HG03159 (cell line): ENCODE results near the gene DNMBP.
"Not testable (repeated sequence)": the region's sequence is repeated elsewhere in the genome, so short reads cannot be mapped to it uniquely, and the experiment has no call there.

Experiments
- ATAC-seq: cut with Tn5 transposase; IDR thresholded peaks from one replicate; pipeline ENCODE4 v1.9.1; 2021; ENCODE audit warnings: mild to moderate bottlenecking, moderate library complexity; ENCODE audit not compliant: unreplicated experiment

The DNMBP gene

GRCh38 chr10:100014071-100014762, 4.5 kb upstream of the DNMBP start:
- peak; percentile 70 for ATAC-seq

GRCh38 chr10:100013621-100014020, 3.9 kb upstream of the DNMBP start:
- no peak for ATAC-seq

- not testable (repeated sequence) for ATAC-seq
These were observed 2.2 kb upstream of the DNMBP start for GRCh38 chr10:100011906-100012305.

GRCh38 chr10:100009283-100009792, 409 bp downstream of the DNMBP start:
- ATAC-seq: peak; percentile 34

GRCh38 chr10:100008708-100009282, 952 bp downstream of the DNMBP start:
- ATAC-seq: no peak

- ATAC-seq: no peak
These were observed 1.6 kb downstream of the DNMBP start for GRCh38 chr10:100008142-100008522.

- ATAC-seq: no peak
These were observed 2.3 kb downstream of the DNMBP start for GRCh38 chr10:100007231-100008141.

GRCh38 chr10:100006243-100006886, 3.4 kb downstream of the DNMBP start:
- ATAC-seq: no peak

- ATAC-seq: no peak
These were observed 4.8 kb downstream of the DNMBP start for GRCh38 chr10:100004805-100005510.

- no peak for ATAC-seq
These were observed 9.6 kb downstream of the DNMBP start for GRCh38 chr10:100000109-100000644.

- no peak for ATAC-seq
These were observed 10.2 kb downstream of the DNMBP start for GRCh38 chr10:99999319-100000108.

GRCh38 chr10:99998889-99999288, 10.9 kb downstream of the DNMBP start:
- no peak for ATAC-seq

- no peak for ATAC-seq
These were observed 12.8 kb downstream of the DNMBP start for GRCh38 chr10:99996671-99997648.

- no peak for ATAC-seq
These were observed 14.0 kb downstream of the DNMBP start for GRCh38 chr10:99995713-99996112.

- no peak for ATAC-seq
These were observed 14.5 kb downstream of the DNMBP start for GRCh38 chr10:99995269-99995668.

- ATAC-seq: no peak
These were observed 14.9 kb downstream of the DNMBP start for GRCh38 chr10:99994801-99995200.

GRCh38 chr10:99993701-99994689, 15.8 kb downstream of the DNMBP start:
- ATAC-seq: peak; percentile 81
